G401.6 (cell line): ENCODE results near the gene AP3S2.
"Not testable (repeated sequence)": the region's sequence is repeated elsewhere in the genome, so short reads cannot be mapped to it uniquely, and the experiment has no call there.

Experiments used
- FAIRE-seq: peaks from 2 replicates; lab custom pipeline; 2012; peaks lifted over from hg19 to GRCh38; lab: Jason Lieb, UNC

AP3S2 gene

DNA sequence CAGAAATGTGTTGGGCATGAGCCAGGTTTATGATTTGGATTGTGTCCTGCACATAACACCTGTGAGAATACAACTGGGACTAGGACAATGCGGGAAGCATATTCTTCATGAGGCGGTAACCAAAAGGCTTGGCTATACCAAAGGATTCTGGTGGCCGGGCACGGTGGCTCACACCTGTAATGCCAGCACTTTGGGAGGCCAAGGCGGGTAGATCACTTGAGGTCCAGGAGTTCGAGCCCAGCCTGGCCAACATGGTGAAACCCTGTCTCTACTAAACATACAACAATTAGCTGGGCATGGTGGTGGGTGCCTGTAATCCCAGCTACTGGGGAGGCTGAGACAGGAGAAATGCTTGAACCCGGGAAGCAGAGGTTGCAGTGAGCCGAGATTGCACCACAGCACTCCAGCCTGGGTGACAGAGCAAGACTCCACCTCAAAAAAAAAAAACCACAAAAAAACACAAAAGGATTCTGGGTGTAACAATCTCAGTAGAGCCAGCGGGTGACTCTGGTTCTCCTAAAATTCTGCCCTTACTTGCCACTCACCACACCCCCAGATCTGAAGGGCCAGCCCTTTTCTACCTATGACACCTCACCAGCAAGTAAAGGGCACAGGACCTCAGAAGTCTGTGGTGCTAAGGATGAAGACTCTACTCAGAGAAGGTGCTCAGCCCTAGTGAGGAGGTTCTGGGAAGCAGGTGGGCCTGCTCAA, 59.2 kb downstream of the AP3S2 start:
- FAIRE-seq: not testable (repeated sequence)

DNA sequence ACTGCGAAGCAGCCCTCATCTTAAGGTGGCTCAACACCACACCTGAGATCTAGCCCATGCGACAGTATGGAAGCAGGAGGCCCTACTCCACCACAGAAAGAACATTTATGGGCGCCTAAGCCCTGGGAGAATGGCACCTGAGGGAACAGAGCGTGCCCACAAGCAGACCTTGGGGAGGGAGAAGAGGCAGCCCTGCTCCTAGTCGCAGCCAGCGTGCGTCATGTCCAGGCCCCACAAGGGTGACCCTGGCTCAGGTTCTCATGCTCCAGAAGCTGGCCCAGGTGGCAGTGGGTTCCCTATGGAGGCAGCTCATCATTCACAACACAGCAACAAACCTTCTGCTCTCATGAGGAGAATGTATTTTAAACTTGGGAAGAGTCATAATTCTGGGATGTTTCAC, 59.8 kb downstream of the AP3S2 start:
- FAIRE-seq: no peak

DNA sequence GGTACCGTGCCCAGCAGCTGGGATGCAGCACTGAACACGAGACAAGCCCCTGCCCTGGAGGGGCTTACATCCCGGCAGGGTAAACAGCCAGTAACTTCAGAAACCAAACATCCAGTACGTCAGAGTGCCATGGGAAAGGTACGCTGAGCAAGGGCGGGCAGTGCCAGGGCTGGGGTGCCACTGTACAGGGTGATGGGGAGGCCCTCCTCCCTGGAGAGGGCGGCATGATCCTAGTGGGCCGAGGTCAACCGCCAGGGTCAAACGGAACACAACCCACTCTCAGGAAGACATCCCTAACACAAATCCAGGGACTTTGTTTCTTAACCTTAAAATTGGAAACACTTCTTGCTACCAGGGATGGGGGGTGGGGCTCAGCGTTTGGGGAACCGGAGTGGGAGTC, 63.2 kb downstream of the AP3S2 start:
- no peak for FAIRE-seq

DNA sequence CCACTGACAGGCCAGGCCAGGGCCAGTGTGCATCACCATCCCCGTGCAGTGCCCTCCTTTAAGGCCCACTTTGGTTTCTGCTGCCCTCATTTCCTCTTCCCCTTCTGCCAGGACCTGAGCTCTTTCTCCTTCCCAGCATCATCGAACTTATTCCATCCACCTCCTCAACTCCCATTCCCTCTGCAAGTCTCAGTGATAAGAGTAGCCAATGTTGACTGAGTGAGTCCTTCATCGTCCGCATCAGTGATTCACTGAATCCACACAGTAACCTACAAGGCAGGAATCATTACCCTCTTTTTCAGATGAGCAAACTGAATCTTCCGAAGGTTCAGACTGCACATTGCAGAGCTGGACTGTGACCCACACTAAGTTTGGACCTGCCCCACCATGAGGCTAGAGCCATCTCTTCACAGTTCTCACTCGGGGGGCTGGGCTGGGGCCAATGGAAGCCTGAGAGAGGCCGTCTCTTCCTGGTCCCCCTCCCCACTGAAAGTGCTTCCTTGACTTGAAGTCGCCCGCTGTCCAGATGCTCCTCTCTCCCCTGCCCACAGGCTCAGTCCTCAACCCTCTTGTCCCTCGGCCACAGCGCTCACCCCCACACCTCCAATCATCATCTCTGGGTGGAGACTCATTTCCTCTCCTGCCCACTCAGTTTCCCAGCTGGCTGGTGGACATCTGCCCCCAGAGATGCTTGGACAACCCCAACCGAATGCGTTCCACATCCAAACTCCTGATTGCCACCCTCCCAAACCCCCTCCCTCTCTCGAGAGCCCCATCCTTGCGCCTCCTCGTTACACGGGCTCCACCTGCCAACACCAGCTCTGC, 64.0 kb downstream of the AP3S2 start:
- FAIRE-seq: no peak

DNA sequence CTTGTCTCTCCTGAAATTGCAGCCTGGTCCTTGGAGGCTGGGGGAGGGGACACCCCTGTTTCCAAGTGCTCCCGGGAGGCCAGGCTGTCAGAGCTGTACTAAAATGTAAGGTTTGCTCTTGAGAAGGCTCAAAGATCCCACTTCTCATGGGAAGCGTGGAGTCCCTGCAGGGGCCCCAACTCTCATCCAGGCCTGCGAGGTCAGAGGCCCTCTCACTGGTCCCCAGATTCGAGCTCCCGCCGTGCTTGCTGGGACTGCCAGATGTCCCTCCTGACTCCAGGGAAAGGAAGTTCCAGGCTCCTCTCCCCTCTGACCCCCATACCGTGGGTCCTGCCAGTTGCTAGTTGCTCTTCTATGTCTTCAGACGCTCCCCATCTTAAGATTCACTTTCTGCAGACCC, 64.6 kb downstream of the AP3S2 start:
- FAIRE-seq: no peak

DNA sequence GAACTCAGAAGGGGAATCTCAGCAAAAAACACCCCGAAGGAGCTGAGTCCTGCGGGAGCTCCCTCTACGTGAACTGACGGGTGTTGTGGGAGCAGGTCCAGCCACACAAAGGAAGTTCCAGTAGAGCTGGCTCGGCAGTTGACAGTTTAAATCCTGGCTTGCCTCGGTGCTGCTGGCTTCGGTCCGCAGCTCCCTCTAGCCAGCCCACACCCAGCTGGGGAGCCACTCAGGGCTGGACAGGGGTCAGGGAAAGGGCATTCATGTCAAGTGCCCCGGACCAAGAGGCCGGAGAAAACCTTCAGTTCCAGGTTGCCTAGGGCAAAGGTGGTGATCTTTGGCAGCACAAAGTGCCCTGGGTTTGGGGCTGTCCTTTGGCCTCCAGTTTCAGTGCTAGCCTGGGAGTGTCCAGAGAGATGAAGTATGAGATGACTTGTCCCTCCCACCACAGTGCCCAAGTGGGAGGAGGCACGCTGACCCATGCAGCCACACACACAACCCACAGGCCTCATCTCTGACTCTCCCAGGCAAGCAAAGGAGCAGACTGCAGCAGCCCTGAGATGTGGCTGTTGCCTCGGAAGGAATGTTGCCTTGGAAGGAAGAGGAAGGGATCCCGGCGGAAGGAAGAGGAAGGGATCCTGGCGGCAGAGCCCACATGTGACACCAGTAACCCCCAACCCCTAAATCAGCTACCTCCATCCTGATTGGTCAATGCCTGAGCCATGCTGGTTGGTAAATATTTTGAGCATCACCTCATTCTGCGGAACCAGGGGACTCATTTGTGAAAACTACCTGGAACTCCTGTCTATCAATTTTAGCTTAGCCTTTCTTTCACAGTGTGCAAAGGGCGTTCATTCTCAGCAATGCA, 65.3 kb downstream of the AP3S2 start:
- no peak for FAIRE-seq

DNA sequence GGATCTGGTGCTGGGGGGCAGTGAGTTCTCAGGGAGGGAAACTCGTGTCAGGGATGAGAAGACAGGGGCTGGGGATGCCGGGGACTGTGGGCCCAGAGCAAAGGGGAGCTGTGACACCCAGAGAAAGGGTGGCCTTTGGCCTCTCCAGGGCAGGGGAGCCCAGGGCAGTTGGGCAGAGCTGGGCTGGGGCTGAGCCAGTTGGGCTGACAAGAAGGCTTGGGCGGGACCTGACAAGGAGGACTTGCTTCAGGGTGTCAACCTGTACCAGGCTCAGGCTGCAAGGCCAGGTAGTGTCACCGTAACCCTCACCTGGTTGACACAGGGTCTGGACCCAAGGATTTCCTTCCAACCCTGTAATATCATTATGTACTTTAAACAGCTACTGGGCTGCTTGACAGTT, 66.0 kb downstream of the AP3S2 start:
- FAIRE-seq: no peak

DNA sequence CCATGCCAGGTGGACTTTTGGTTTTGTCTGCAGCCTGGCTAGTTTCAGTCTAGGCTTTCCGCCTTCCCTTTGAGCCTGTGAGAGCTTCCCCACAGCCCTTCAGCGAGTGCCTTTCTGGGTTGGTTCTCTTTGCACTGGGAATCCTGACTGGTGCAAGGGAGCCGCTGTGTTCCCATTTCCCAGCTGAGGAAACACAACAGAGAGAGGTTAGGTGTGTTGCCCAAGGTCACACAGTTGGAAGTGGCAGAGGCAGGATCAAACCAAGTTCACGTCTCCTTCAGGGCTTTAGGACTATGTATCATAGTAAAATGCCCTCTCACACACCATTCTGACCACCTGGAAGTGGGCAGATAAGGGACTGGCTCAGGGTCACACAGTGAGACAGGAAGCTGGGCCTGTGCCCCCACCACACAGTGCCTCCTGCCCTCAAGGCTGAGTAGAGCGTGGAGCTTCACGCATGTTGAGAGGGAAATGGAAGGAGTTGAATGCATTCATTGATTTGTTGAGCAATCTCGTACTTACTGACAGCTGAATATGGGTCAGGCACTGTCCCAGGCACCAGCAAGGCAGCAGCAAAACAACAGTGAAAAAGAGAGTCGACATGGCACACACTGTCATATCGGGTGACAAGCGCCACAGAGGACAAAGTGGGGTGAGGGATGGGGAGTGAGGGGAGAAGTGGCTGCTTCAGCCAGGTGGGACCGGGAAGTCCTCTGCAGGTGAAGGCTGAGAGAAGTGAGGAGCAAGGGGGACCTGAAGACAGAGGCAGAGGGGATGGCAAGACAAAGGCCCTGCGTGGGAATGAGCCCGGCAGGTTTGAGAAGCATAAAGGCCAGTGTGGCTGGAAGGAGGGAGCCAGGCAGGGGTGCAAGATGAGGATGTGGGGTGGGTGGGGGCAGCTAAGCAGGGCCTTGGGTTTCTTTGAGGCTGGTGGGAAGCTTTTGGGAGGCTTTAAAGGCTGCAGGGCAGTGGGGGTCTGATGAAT, 66.8 kb downstream of the AP3S2 start:
- no peak for FAIRE-seq

DNA sequence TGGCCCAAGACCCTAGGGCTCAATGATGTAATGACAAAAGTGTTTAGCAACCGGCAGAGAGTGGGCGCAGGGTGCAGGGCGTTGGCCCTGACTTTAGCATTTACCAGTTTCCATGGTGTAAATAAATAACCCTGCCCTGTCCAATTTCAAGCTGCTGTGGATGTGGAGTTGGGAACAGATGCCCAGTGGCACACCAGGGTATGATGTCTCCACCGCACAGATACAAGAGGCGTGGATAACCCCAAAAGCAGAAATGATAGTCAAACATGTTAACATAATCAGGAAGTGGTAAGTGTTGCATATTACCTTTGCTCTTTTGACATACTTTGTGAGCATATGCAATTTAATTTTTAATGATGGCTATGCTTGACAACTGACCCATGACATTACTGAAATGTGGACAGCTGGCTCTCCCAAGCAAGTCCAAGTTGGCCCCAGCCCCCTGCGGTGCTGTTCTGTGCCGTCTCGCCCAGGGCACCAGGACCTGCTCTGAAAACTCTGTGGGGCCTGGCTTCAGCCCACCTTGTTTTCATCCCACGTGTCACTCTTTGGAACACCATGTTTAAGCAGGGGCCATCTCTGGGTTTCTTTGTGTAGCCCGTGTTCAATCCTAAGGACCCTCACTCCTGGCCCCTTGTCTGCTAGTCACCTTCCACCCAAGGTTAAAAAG, 68.4 kb downstream of the AP3S2 start:
- no peak for FAIRE-seq

DNA sequence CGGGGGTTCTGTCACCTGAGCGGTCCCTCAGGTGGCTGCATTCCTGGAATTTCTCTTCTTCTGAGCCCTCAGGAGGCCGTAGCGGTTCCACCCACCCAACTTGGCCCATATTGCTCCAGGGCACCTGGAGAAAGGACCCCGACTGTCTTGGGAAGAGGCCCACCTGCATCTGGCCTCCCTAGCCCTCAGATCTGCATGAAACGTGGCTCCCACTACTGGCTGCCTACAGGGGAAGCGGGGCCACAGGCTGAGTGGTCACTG, 69.3 kb downstream of the AP3S2 start:
- FAIRE-seq: no peak

DNA sequence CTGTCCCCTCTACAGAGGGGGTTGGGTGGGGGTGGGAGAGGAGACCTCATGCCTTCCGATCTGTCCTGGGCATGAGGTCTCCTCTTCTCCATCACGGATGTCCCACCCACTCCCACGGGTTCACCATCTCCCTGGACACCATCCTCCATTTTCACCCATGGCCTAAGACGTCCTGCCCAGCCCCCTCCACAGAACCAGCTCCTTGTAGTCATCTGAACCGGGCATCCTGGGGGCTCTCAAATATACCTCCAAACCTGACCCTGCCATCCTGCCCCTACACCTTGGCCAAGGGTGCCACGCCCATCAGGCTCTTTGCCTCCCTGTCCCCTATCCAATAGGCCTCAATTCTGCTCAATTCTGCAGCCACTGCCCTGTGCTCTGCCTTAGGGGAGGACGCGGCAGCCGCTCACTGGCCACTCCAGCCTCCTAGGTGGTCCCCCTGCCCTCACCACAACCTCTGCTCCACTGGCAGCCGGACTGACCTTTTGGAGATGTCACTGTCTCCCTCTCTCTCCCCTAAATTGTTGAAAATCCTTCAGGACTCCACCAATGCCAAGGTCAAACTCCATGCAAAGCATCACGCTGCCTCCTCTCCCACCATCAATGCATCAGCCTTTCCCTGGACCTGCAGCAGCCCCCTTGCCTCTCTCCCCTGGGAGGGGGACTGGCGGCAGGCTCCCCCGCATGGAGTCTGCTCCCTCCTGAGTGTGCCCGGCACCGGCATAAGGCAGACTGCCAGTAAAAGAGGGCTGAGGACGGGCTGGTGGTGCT, 69.8 kb downstream of the AP3S2 start:
- no peak for FAIRE-seq

DNA sequence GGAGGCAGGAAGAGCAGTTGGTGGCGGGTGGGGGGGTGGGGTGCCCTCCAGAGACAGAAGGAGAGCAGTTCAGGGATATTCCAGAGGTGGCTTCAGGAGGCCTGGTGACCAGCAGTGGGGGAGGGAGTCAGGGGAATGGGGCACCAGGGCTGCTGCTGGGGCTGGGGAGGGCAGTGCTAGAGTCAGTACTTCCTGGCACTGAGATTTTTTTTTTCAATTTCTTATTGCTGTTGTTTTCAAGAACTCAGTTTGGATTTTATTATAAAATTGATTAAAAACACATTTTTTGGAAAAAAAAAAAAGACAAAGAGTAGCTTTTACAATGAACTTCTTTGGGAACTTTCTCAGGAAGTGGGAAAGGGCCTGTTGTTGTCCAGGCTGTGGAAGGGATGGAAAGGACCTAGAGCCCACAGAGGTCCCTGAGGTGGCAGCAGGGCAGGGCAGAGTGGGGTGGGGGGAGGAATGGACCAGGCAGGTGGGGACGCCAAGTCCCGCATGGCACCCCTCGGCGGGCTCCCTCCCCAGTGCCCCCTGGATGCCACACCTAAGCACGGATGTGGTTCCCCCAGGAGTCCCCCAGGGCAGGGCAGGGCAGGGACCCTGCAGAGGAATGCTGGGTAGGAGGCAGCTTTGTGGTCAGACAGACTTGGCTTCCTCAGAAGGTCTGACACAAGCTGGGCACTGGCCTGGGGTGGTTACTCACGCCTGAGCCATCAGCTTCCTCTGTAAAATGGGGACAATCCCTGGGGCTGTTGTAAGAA, 70.7 kb downstream of the AP3S2 start:
- FAIRE-seq: no peak

DNA sequence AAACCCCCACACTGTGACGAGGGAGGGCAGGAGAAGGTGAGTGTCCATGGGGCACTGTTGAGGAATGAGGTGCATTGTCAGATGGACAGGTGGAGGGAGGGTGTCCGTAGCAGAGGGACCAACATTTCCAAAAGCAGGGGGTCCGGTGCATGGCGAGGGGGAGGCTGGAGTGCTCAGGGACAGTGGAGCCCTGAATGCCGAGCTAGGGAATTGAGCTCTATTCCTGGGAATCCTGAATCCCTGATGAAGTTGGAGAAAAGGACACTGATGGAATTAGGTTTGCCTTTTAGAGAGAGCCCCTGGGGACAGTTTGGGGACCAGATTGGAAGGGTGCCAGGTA, 71.2 kb downstream of the AP3S2 start:
- FAIRE-seq: no peak

DNA sequence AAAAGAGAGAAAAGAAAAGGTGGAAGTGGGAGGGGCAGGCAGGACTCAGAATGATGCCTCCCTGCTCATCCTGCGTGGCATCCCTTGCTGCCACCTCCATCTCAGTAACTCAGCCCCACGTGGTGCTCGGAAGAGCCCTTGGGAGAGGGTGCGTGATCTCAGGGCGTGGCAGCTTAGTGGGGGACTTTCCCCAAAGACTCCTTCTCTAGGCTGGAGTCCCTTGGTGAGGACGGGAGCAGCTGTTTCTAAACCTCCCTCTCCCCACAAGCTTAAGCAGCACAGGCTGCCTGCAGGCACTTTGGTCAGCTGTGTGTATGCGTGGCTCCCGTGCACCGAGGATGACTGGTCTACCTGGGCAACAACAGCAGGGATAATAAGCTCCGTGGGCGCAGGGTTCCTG, 71.8 kb downstream of the AP3S2 start:
- FAIRE-seq: no peak

DNA sequence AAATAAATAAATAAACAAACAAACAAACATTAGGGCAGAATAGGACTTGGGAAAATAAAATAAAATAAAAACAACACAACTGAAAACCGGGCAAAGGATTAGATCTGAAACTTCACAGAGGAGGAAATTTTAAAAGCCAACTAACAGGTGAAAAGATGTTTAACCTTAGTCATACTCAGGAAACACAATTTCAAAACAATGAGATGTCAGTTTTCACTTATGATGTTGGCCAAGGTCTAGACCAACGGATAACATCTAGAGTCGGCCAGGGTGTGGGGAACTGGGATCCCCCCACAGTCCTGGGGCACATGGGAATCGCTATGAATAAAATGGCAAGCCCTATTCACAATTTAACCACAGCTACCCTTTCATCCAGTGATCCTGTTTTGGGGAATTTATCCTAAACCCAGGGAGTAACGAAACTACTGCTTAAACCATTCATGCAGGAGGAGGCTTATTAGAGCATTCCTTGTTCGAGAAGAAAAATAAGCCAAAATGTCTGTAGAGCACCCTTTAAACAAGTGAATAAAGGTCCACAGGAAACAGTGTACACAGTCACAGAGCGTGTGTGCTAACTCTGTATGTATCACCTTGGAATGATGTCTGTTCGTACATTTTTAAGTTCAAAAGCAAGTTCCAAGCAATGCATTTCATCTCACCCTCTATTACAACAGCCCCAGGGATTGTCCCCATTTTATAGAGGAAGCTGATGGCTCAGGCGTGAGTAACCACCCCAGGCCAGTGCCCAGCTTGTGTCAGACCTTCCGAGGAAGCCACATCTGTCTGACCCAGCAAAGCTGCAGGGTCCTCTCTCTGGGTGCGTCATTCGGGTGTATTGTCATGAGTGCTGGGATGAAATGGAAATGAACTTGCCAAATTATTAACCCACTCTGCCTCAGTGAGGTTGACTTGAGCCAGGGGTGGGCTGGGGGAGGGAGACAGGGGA, 72.9 kb downstream of the AP3S2 start:
- no peak for FAIRE-seq

DNA sequence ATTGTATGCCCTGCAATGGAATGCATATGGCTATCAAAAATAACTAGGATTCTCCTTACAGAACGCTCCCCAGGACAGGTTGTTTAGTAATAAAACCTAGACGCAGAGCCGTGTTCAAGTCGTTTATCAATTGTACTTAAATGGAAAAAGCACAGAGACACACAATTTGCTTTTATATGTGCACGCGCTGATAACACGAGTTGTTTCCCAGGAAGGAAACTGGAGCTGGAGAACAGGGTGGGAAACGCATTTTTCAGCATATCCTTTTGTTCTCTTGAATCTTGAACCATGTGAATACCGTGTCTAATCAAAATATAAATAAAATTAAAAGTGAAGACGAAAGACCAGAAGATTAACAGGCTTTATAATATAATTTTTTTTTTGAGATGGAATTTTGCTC, 75.5 kb downstream of the AP3S2 start:
- no peak for FAIRE-seq

DNA sequence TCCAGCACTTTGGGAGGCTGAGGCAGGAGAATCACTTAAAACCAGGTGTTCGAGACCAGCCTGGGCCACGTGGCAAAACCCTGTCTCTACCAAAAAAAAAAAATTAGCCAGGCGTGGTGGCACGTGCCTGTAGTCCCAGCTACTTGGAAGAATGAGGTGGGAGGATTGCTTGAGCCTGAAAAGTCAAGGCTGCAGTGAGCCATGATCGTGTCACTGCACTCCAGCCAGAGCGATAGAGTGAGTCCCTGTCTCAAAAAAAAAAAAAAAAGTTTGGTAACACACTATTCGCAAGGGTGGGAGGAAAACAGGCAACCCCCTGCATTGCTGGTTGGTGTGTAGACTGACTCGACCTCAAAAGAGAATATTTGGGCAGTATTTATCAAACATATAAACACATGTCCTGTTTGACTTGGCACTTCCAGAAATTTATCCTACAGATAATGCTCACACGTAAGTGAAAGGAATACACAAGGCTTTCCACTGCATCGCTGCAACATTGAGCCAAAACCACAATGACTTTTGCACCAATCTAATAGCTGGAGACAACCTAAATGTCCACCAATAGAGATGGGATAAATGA, 76.0 kb downstream of the AP3S2 start:
- FAIRE-seq: no peak

DNA sequence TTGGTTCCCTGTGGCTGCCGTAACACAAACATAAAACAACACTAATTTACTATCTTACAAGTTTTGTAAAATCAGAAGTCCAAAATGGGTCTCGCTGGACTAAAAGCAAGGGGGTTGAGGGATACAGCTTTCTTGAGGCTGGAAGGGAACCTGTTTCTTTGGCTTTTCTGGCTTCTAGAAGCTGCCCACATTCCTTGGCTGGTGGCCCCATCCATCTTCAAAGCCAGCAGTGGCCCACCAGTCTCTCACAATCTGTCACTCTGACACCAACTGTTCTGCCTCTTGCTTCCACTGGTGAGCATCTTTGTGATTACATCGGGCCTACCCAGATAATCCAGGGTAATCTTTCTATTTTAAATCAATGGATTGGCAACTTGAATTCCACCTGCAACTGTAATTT, 78.0 kb downstream of the AP3S2 start:
- FAIRE-seq: no peak
